H9 (cell line): ENCODE measurements around the gene NCOA1. TPM values are rescaled to one million over a fixed set of nuclear protein-coding genes. Genes with fewer than 3 reads are reported as not detected.

Experiments
- DNase-seq: peaks from one replicate; pipeline ENCODE4 v3.0.0-alpha.2; 2017
- H2AFZ ChIP-seq: one replicate; pipeline ENCODE4 v1.6.1; 2013; ENCODE audit warnings: mild to moderate bottlenecking, low read length, control low read depth, moderate library complexity
- H2AK5ac ChIP-seq: 2 replicates; pipeline ENCODE4 v1.6.1; 2013; ENCODE audit warnings: low read length, control low read depth, mixed read lengths; ENCODE audit not compliant: insufficient read length
- H2BK120ac ChIP-seq: one replicate; pipeline ENCODE4 v1.6.1; 2013; ENCODE audit warnings: low read depth, mild to moderate bottlenecking, low read length, control low read depth, inconsistent platforms; ENCODE audit not compliant: poor library complexity, severe bottlenecking
- H2BK12ac ChIP-seq: 2 replicates; pipeline ENCODE4 v1.6.1; 2013; ENCODE audit warnings: low read length, control low read depth, mixed read lengths, low read depth; ENCODE audit not compliant: insufficient read length
- H2BK15ac ChIP-seq: 2 replicates; pipeline ENCODE4 v1.6.1; 2013; ENCODE audit warnings: low read depth, low read length, control low read depth
- H2BK20ac ChIP-seq: one replicate; pipeline ENCODE4 v1.6.1; 2013; ENCODE audit warnings: low read depth, mild to moderate bottlenecking, low read length, control low read depth, inconsistent platforms; ENCODE audit not compliant: poor library complexity, severe bottlenecking
- H2BK5ac ChIP-seq: 2 replicates; pipeline ENCODE4 v1.6.1; 2013; ENCODE audit warnings: low read length, control low read depth, mixed read lengths; ENCODE audit not compliant: insufficient read length
- H3K14ac ChIP-seq: 2 replicates; pipeline ENCODE4 v1.6.1; 2013; ENCODE audit warnings: low read length, control low read depth; ENCODE audit not compliant: insufficient read depth
- H3K18ac ChIP-seq: 2 replicates; pipeline ENCODE4 v1.6.1; 2013; ENCODE audit warnings: low read depth, mild to moderate bottlenecking, mixed read lengths, low read length, control low read depth; ENCODE audit not compliant: insufficient read length
- H3K23ac ChIP-seq: 2 replicates; pipeline ENCODE4 v1.6.1; 2013; ENCODE audit warnings: low read length, control low read depth, mixed read lengths, low read depth; ENCODE audit not compliant: insufficient read length
- H3K23me2 ChIP-seq: 2 replicates; pipeline ENCODE4 v1.6.1; 2013; ENCODE audit warnings: low read depth, mild to moderate bottlenecking, mixed read lengths, low read length, control low read depth; ENCODE audit not compliant: insufficient read length, poor library complexity, severe bottlenecking
- H3K27ac ChIP-seq: 2 replicates; pipeline ENCODE4 v1.5.1; 2013; ENCODE audit warnings: low read length, control low read depth, mixed read lengths, low read depth; ENCODE audit not compliant: insufficient read length
- H3K27me3 ChIP-seq: 2 replicates; pipeline ENCODE4 v1.6.1; 2013; ENCODE audit warnings: low read length, control low read depth, inconsistent platforms; ENCODE audit not compliant: insufficient read depth
- H3K4ac ChIP-seq: 2 replicates; pipeline ENCODE4 v1.6.1; 2013; ENCODE audit warnings: low read depth, mild to moderate bottlenecking, control low read depth, inconsistent platforms, low read length, moderate library complexity
- H3K4me1 ChIP-seq: 2 replicates; pipeline ENCODE4 v1.6.1; 2013; ENCODE audit warnings: low read length, control low read depth, inconsistent platforms; ENCODE audit not compliant: insufficient read depth
- H3K4me2 ChIP-seq: 2 replicates; pipeline ENCODE4 v1.6.1; 2013; ENCODE audit warnings: low read length, control low read depth, mixed read lengths; ENCODE audit not compliant: insufficient read length, insufficient read depth
- H3K56ac ChIP-seq: 2 replicates; pipeline ENCODE4 v1.6.1; 2013; ENCODE audit warnings: low read depth, mild to moderate bottlenecking, mixed read lengths, low read length, control low read depth; ENCODE audit not compliant: insufficient read length
- H3K79me1 ChIP-seq: 2 replicates; pipeline ENCODE4 v1.6.1; 2013; ENCODE audit warnings: low read depth, mild to moderate bottlenecking, moderate library complexity, low read length, control low read depth, inconsistent platforms; ENCODE audit not compliant: insufficient read depth, poor library complexity, severe bottlenecking
- H3K79me2 ChIP-seq: 2 replicates; pipeline ENCODE4 v1.6.1; 2013; ENCODE audit warnings: low read length, control low read depth, inconsistent platforms; ENCODE audit not compliant: insufficient read depth
- H3K9ac ChIP-seq: 2 replicates; pipeline ENCODE4 v1.6.1; 2013; ENCODE audit warnings: low read length, control low read depth, mixed read lengths; ENCODE audit not compliant: insufficient read length; ENCODE audit errors: extremely low read depth
- H3K9me3 ChIP-seq: one replicate; pipeline ENCODE4 v1.6.1; 2013; ENCODE audit warnings: low read depth, low read length, inconsistent platforms; ENCODE audit not compliant: control insufficient read depth
- H3T11ph ChIP-seq: one replicate; pipeline ENCODE4 v1.6.1; 2013; ENCODE audit warnings: mild to moderate bottlenecking, low read length, control low read depth, inconsistent platforms
- H4K20me1 ChIP-seq: one replicate; pipeline ENCODE4 v1.6.1; 2013; ENCODE audit not compliant: control insufficient read depth, insufficient read length, insufficient read depth
- H4K5ac ChIP-seq: 2 replicates; pipeline ENCODE4 v1.6.1; 2013; ENCODE audit warnings: low read depth, mild to moderate bottlenecking, mixed read lengths, low read length, control low read depth; ENCODE audit not compliant: insufficient read length
- H4K8ac ChIP-seq: replicated peaks from 2 replicates; pipeline ENCODE4 v1.6.1; 2013; ENCODE audit warnings: low read length, control low read depth, mixed read lengths, low read depth; ENCODE audit not compliant: insufficient read length
- H4K91ac ChIP-seq: 2 replicates; pipeline ENCODE4 v1.6.1; 2013; ENCODE audit warnings: low read depth, mild to moderate bottlenecking, moderate library complexity, mixed read lengths, low read length, control low read depth; ENCODE audit not compliant: insufficient read length
- H3K27ac Mint-ChIP-seq, 3 experiments: 2 replicates in 2 of 3; 3 replicates in 1 of 3; pipeline ENCODE4 v1.8.0; 2020 to 2021; ENCODE audit warnings: mixed read lengths in 3 of 3, mild to moderate bottlenecking in 1 of 3, moderate library complexity in 1 of 3
- H3K27me3 Mint-ChIP-seq: 2 replicates; pipeline ENCODE4 v1.8.0; 2021; ENCODE audit warnings: low read depth, mild to moderate bottlenecking, moderate library complexity, mixed read lengths
- H3K36me3 Mint-ChIP-seq, 3 experiments: 2 replicates in 2 of 3; 3 replicates in 1 of 3; pipeline ENCODE4 v1.8.0; 2020 to 2021; ENCODE audit warnings: low read depth in 3 of 3, mixed read lengths in 3 of 3; ENCODE audit not compliant: insufficient read depth in 1 of 3
- H3K4me1 Mint-ChIP-seq, 2 experiments: 2 replicates each; pipeline ENCODE4 v1.8.0; 2020; ENCODE audit warnings: mixed read lengths in 2 of 2
- H3K4me3 Mint-ChIP-seq, 2 experiments: 2 replicates in 1 of 2; 3 replicates in 1 of 2; pipeline ENCODE4 v1.8.0; 2020 to 2021; ENCODE audit warnings: mild to moderate bottlenecking in 2 of 2, mixed read lengths in 2 of 2, moderate library complexity in 1 of 2
- H3K9me3 Mint-ChIP-seq, 2 experiments: 2 replicates in 1 of 2; 3 replicates in 1 of 2; pipeline ENCODE4 v1.8.0; 2020; ENCODE audit warnings: mild to moderate bottlenecking in 2 of 2, mixed read lengths in 2 of 2, moderate library complexity in 1 of 2
- WGBS: extraction: QIAGEN DNeasy Blood & Tissue Kit; methylation state at CpG from one replicate; pipeline ENCODE4 v1.1.7; 2013; ENCODE audit warnings: missing lambda C conversion rate, low lambda C conversion rate, mixed read lengths; ENCODE audit not compliant: insufficient read length; ENCODE audit errors: extremely low coverage; 5-methylcytosine and 5-hydroxymethylcytosine counted together
- total RNA-seq: library from RNA; stranded (reverse); gene quantifications from 2 replicates; pipeline ENCODE4 v1.2.1, GENCODE V29; 2021
- TF ChIP-seq, protein P1 (sequence below): fragments of 200-600 bp; sonication (generic); conservative IDR thresholded peaks from 3 replicates; pipeline ENCODE4 v1.8.0; 2021; ENCODE audit warnings: antibody characterized with exemption, mild to moderate bottlenecking

NCOA1 gene
- total RNA-seq, 1 experiment from 2014 or later = 14.8 TPM

DNA sequence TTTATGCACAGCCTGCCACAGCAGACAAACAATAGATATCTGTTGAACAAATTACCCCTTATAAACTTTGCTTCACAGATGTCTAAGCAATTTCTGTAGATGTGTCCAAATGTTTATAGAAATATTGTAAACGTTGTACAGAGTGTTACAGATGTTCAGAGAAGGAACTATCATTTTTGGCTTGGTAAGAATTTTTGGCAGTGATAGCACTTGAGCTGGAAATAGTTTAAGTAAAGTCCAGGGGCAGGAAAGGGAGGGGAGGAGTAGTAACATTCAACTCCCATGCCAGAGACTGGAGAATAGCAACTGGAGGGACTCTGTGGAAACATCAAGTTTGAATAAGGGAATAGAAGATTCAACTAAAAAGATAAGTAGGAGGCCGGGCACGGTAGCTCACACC, 297.8 kb downstream of the NCOA1 start:
- H2BK5ac ChIP-seq = no peak overlapping the region
- no peaks in the 10 kb centered on the region for H3K79me1 ChIP-seq
- peaks cover 20 to 21% of the 10 kb centered on the region in 2 experiments for H3K4me1 Mint-ChIP-seq
- WGBS = no CpG with 5 or more reads among the region's 3 CpGs
- no peak overlapping the region for H3T11ph ChIP-seq
- H3K79me2 ChIP-seq = peaks cover under 1% of the 10 kb centered on the region; the same call in 1 of the 2 replicates
- H3K9me3 ChIP-seq = no peaks in the 10 kb centered on the region
- H3K4ac ChIP-seq = no peak overlapping the region
- H3K4me2 ChIP-seq = no peak overlapping the region
- peaks cover 8% of the 10 kb centered on the region for H3K23me2 ChIP-seq
- no peaks in the 10 kb centered on the region for H4K20me1 ChIP-seq
- no peak overlapping the region; a peak in 1 of 7 replicates for H3K27ac Mint-ChIP-seq
- H3K27ac ChIP-seq = no peak overlapping the region
- no peaks in the 10 kb centered on the region for H3K27me3 ChIP-seq
- H3K9ac ChIP-seq = no peak overlapping the region
- H3K56ac ChIP-seq = no peak overlapping the region
- H2BK15ac ChIP-seq = no peak overlapping the region
- no peak overlapping the region for H2BK120ac ChIP-seq
- H3K18ac ChIP-seq = no peak overlapping the region
- H2BK20ac ChIP-seq = no peak overlapping the region
- DNase-seq = no peak
- H2BK12ac ChIP-seq = no peak overlapping the region
- peaks cover 3 to 20% (median 9%) of the 10 kb centered on the region in 3 experiments; a peak in 5 of 7 replicates for H3K36me3 Mint-ChIP-seq
- H2AFZ ChIP-seq = no peak overlapping the region
- no peak overlapping the region for H4K91ac ChIP-seq
- H2AK5ac ChIP-seq = no peak overlapping the region
- H3K9me3 Mint-ChIP-seq = no peaks in the 10 kb centered on the region
- H3K23ac ChIP-seq = no peak overlapping the region
- H3K4me1 ChIP-seq = no peaks in the 10 kb centered on the region
- TF ChIP-seq, protein P1, sequence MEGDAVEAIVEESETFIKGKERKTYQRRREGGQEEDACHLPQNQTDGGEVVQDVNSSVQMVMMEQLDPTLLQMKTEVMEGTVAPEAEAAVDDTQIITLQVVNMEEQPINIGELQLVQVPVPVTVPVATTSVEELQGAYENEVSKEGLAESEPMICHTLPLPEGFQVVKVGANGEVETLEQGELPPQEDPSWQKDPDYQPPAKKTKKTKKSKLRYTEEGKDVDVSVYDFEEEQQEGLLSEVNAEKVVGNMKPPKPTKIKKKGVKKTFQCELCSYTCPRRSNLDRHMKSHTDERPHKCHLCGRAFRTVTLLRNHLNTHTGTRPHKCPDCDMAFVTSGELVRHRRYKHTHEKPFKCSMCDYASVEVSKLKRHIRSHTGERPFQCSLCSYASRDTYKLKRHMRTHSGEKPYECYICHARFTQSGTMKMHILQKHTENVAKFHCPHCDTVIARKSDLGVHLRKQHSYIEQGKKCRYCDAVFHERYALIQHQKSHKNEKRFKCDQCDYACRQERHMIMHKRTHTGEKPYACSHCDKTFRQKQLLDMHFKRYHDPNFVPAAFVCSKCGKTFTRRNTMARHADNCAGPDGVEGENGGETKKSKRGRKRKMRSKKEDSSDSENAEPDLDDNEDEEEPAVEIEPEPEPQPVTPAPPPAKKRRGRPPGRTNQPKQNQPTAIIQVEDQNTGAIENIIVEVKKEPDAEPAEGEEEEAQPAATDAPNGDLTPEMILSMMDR = no peak
- no peaks in the 10 kb centered on the region; the same call in 1 of the 2 replicates for H3K27me3 Mint-ChIP-seq
- no peak overlapping the region for H4K8ac ChIP-seq
- no peak overlapping the region for H4K5ac ChIP-seq
- no peak overlapping the region for H3K14ac ChIP-seq
- no peak overlapping the region for H3K4me3 Mint-ChIP-seq
